HG03066 (cell line): ENCODE results near the gene PCDHGA7.
"Not testable (repeated sequence)": the region's sequence is repeated elsewhere in the genome, so short reads cannot be mapped to it uniquely, and the experiment has no call there.

Source experiments
- ATAC-seq: cut with Tn5 transposase; IDR thresholded peaks from one replicate; pipeline ENCODE4 v1.9.1; 2021; ENCODE audit warnings: low read depth; ENCODE audit not compliant: unreplicated experiment

The PCDHGA7 gene

GRCh38 chr5:141397756-141398551, 15.4 kb downstream of the PCDHGA7 start, which contains the start of gene PCDHGB5:
TSS of gene PCDHGB5 (plus strand) at chr5:141397947. CDS start at chr5:141398128, 181 bp downstream.
- ATAC-seq: peak; percentile 72

DNA sequence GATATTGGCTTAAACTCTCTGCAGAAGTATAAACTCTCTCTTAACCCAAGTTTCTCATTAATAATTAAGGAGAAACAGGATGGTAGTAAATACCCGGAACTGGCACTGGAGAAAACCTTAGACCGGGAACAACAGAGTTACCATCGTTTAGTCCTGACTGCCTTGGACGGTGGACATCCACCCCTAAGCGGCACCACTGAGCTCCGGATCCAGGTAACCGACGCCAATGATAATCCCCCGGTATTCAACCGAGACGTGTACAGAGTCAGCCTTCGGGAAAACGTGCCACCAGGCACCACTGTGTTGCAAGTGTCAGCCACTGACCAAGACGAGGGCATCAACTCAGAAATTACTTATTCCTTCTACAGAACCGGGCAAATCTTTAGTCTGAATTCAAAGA, 16.1 kb downstream of the PCDHGA7 start:
- no peak for ATAC-seq

GRCh38 chr5:141399555-141400258, 17.2 kb downstream of the PCDHGA7 start:
- no peak for ATAC-seq

- ATAC-seq: no peak
Measured at GRCh38 chr5:141402553-141403243, 20.2 kb downstream of the PCDHGA7 start, which contains the start of gene PCDHGA9. TSS of gene PCDHGA9 (plus strand) at chr5:141402778. CDS start at chr5:141402953, 175 bp downstream.

DNA sequence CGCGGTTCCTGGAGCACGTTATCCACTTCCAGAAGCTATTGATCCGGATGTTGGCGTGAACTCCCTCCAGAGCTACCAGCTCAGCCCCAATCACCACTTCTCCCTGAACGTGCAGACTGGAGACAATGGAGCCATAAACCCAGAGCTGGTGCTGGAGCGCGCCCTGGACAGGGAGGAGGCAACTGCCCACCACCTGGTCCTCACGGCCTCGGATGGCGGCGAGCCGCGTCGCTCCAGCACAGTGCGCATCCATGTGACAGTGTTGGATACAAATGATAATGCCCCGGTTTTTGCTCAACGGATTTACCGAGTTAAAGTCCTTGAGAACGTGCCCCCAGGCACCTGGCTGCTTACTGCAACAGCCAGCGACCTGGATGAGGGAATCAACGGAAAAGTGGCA, 20.8 kb downstream of the PCDHGA7 start:
- no peak for ATAC-seq

- not testable (repeated sequence) for ATAC-seq
Measured at GRCh38 chr5:141407790-141408505, 25.4 kb downstream of the PCDHGA7 start, which contains the start of gene PCDHGB6. TSS of gene PCDHGB6 (plus strand) at chr5:141408021. CDS start at chr5:141408203, 182 bp downstream.

DNA sequence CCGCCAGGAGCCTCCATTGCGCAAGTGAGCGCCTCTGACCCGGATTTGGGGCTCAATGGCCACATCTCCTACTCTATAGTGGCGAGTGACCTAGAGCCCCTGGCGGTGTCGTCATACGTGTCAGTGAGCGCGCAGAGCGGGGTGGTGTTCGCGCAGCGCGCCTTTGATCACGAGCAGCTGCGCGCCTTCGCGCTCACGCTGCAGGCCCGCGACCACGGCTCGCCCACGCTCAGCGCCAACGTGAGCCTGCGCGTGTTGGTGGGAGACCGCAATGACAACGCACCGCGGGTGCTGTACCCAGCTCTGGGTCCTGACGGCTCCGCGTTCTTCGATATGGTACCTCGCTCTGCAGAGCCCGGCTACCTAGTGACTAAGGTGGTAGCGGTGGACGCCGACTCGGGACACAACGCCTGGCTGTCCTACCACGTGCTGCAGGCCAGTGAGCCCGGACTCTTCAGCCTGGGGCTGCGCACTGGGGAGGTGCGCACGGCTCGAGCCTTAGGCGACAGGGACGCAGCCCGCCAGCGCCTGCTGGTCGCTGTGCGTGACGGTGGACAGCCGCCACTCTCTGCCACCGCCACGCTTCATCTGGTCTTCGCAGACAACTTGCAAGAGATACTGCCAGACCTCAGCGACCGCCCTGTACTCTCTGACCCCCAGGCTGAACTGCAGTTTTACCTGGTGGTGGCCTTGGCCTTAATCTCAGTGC, 27.2 kb downstream of the PCDHGA7 start:
- no peak for ATAC-seq

GRCh38 chr5:141411575-141411974, 29.0 kb downstream of the PCDHGA7 start:
- no peak for ATAC-seq

DNA sequence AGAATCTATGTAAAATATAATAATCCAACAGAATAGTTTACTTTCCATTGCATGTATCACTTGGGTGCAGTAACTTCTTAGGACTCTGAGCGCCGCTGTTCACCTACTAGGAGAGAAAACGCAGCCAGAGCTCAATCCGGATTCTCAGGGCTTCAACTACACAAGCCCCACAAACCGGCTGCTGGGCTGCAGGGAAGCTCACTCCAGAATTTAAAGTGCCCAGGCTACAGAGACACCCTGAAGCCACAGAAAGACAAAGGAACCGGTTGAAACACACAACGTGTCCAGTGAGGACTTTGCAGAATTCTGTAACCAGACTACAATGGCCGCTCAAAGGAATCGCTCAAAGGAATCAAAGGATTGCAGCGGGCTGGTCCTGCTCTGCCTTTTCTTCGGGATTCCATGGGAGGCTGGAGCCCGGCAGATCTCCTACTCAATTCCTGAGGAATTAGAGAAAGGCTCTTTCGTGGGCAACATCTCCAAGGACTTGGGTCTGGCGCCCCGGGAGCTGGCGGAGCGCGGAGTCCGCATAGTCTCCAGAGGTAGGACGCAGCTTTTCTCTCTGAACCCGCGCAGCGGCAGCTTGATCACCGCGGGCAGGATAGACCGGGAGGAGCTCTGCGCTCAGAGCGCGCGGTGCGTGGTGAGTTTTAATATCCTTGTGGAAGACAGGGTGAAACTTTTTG, 30.5 kb downstream of the PCDHGA7 start, which contains the start of gene PCDHGA10:
PCDHGA10 (plus strand) TSS at position 134 of the 686 bp plus-strand sequence; CDS start at position 323, 189 bp downstream.
- peak; percentile 82 for ATAC-seq

DNA sequence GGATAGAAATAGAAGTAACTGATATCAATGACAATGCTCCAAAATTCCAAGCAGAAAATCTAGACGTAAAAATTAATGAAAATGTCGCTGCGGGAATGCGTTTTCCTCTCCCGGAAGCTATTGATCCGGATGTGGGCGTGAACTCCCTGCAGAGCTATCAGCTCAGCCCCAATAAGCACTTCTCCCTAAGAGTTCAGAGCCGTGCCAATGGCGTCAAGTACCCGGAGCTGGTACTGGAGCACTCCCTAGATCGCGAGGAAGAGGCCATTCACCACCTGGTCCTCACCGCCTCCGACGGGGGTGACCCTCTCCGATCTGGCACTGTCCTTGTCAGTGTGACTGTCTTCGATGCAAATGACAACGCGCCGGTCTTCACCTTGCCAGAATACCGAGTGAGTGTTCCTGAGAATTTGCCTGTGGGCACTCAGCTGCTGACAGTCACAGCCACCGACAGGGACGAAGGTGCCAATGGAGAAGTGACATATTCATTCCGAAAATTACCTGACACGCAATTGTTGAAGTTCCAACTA, 31.1 kb downstream of the PCDHGA7 start:
- no peak for ATAC-seq

DNA sequence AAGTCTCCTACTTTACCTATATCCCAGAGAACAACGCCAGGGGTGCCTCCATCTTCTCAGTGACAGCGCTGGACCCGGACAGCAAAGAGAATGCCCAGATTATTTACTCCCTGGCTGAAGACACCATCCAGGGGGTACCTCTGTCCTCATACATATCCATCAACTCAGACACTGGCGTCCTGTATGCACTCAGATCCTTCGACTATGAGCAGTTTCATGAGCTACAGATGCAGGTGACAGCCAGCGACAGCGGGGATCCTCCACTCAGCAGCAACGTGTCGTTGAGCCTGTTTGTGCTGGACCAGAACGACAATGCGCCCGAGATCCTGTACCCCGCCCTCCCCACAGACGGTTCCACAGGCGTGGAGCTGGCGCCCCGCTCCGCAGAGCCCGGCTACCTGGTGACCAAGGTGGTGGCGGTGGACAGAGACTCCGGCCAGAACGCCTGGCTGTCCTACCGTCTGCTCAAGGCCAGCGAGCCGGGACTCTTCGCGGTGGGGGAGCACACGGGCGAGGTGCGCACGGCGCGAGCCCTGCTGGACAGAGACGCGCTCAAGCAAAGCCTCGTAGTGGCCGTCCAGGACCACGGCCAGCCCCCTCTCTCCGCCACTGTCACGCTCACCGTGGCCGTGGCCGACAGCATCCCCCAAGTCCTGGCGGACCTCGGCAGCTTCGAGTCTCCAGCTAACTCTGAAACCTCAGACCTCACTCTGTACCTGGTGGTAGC, 32.2 kb downstream of the PCDHGA7 start:
- ATAC-seq: not testable (repeated sequence)

- not testable (repeated sequence) for ATAC-seq
Measured at GRCh38 chr5:141415275-141415618, 32.7 kb downstream of the PCDHGA7 start.

DNA sequence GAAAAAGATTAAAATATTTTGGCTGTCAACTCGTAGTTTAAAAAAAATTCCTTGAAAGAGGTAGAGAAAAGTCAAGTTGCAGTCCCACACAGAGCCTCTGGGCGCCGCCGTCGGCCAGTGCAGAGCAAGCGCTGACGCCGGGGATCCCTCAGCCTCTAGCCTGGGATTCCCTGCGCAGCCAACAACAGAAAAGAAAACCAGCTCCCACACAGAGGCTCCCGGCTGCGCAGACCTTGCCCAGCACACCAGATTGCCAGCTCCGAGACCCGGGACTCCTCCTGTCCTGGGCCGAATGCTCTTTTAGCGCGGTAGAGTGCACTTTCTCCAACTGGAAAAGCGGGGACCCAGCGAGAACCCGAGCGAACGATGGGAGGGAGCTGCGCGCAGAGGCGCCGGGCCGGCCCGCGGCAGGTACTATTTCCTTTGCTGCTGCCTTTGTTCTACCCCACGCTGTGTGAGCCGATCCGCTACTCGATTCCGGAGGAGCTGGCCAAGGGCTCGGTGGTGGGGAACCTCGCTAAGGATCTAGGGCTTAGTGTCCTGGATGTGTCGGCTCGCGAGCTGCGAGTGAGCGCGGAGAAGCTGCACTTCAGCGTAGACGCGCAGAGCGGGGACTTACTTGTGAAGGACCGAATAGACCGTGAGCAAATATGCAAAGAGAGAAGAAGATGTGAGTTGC, 35.1 kb downstream of the PCDHGA7 start, which contains the start of gene PCDHGB7:
PCDHGB7 (plus strand) TSS at position 184 of the 679 bp plus-strand sequence; CDS start at position 367, 183 bp downstream.
- peak; percentile 43 for ATAC-seq

GRCh38 chr5:141419074-141419880, 36.7 kb downstream of the PCDHGA7 start:
- ATAC-seq: no peak

DNA sequence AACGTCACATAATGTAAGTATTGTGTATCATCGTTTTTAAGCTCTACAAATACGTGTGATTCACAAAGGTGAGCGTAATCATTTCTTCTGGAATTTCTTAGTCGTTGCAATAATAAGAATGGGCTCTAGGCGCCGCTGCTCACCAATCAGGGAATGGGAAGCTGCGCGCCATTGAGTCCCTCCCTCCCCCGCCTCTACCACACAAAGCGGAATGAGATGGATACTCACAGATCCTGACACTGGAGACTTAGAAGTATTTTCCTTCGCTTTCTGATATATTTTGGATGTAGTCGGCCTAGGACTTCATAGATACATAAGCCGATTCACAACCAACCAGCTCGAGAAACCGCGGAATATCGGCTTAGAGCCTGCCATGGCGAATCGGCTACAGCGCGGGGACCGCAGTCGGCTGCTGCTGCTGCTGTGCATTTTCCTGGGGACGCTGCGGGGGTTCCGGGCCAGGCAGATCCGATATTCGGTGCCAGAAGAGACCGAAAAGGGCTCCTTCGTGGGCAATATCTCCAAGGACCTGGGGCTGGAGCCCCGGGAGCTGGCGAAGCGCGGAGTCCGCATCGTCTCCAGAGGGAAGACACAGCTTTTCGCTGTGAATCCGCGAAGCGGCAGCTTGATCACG, 38.4 kb downstream of the PCDHGA7 start, which contains the start of gene PCDHGA11:
PCDHGA11 (plus strand) TSS at position 197 of the 634 bp plus-strand sequence; CDS start at position 374, 177 bp downstream.
- ATAC-seq: no peak

- ATAC-seq: no peak
Measured at GRCh38 chr5:141421489-141421855, 38.9 kb downstream of the PCDHGA7 start.
